Activated CD8-positive, alpha-beta T cell treated with anti-CD3 and anti-CD28 coated beads, Interleukin-2, amount 10 ng/mL, durations not matched to agents 7 days and 5 days (primary cell): ENCODE results near the gene HEATR5A. TPM values are rescaled to one million over a fixed set of nuclear protein-coding genes. Genes with fewer than 3 reads are reported as not detected.

Experiments used
- ATAC-seq: fragments of 150-1000 bp; cut with Tn5 transposase; one replicate; pipeline ENCODE4 v1.10.0; 2021; ENCODE audit warnings: moderate library complexity
- CTCF ChIA-PET: fragments of 350-600 bp; sonication (Branson Sonifier 250); formaldehyde crosslinking; loops from one replicate; lab custom pipeline; 2021; ENCODE audit warnings: antibody characterized with exemption; lab: Charles Lee
- POLR2A ChIA-PET: fragments of 350-600 bp; sonication (Branson Sonifier 250); formaldehyde crosslinking; loops from one replicate; lab custom pipeline; 2021; ENCODE audit warnings: antibody characterized with exemption; lab: Charles Lee
- DNase-seq: peaks from one replicate; pipeline ENCODE4 v3.0.0-alpha.2; 2020
- H3K27ac Mint-ChIP-seq: one replicate; pipeline ENCODE4 v1.8.0; 2021; ENCODE audit warnings: mild to moderate bottlenecking, mixed read lengths
- H3K27me3 Mint-ChIP-seq: one replicate; pipeline ENCODE4 v1.8.0; 2021; ENCODE audit warnings: low read depth, mixed read lengths
- H3K36me3 Mint-ChIP-seq: one replicate; pipeline ENCODE4 v1.8.0; 2021; ENCODE audit warnings: low read depth, mixed read lengths
- H3K4me1 Mint-ChIP-seq: one replicate; pipeline ENCODE4 v1.8.0; 2021; ENCODE audit warnings: low read depth, mixed read lengths
- H3K4me3 Mint-ChIP-seq: one replicate; pipeline ENCODE4 v1.8.0; 2021; ENCODE audit warnings: mild to moderate bottlenecking, mixed read lengths
- H3K9me3 Mint-ChIP-seq: one replicate; pipeline ENCODE4 v1.8.0; 2022; ENCODE audit warnings: mixed read lengths; ENCODE audit not compliant: insufficient read depth
- total RNA-seq, 2 experiments: library from RNA; stranded (reverse); gene quantifications; one replicate each; pipeline ENCODE4 v1.2.3, GENCODE V29; 2021

Gene HEATR5A
- total RNA-seq, 2 experiments from 2014 or later = 8.5 to 9.4 TPM

DNA sequence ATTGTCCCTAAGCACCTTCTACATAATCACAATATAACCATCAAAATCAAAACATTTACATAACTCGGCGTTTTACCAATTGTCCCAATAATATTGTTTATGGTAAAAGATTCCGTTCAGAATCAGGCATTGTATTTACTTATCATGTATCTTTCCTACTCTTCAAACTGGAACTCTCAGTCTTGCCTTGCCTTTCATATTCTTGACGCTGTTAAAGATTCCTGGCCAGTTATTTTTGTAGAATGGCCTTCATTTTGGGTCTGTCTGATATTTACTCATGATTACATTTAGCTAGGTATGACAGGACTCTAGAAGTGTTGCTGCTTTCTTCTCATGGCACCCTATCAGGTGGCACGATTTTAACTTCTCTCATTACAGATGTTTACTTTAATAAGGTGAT is 850 bp upstream of the HEATR5A start:
- ATAC-seq (no peak), DNase-seq (no peak)
- Mint-ChIP-seq H3K36me3 (no peaks in the 10 kb centered on the region), H3K9me3 (no peaks in the 10 kb centered on the region), H3K4me3 (peak overlapping the region; percentile 96), H3K27me3 (no peaks in the 10 kb centered on the region), H3K4me1 (peaks cover 19% of the 10 kb centered on the region), H3K27ac (peak overlapping the region; percentile 86)
- ChIA-PET POLR2A (interaction anchor here (0.8 to 3.1 kb wide), 6 partner anchors 28 to 293 kb away, joined by 3 to 20 read pairs (median 4); partner anchors contain the start of genes DTD2 and HECTD1), CTCF (interaction anchor here (0.7 to 2.9 kb wide), 9 partner anchors 16 to 765 kb away, joined by 3 to 18 read pairs (median 3); partner anchors contain the start of genes DTD2 and HECTD1)

DNA sequence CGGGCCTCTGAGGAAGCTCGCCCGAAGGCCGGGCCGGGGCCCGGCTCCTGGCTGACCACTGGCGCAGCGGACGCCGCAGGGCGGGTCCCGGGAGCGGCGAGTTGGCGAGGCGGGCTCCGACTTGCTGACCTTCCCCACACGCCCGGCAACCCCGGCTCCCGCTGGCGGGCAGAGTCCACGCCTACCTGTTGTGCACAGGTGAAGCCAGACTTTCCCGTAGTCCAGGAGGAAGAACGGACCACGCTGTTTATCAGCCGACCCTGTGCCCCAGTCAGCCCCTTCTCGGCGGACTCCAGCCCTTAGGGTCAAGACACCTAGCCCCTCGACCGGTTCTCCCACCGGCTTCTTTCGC is 407 bp downstream of the HEATR5A start:
- CTCF ChIA-PET = interaction anchor here (0.8 to 2.9 kb wide), 15 partner anchors 12 to 395 kb away, joined by 3 to 18 read pairs (median 4); partner anchors contain the start of genes DTD2 and HECTD1
- POLR2A ChIA-PET = interaction anchor here (0.8 to 3.1 kb wide), 9 partner anchors 23 to 839 kb away, joined by 3 to 20 read pairs (median 5); partner anchors contain the start of genes DTD2 and HECTD1
- Mint-ChIP-seq H3K27me3 (no peaks in the 10 kb centered on the region), H3K27ac (peak overlapping the region; percentile 86), H3K36me3 (no peaks in the 10 kb centered on the region), H3K4me3 (peak overlapping the region; percentile 96), H3K4me1 (peaks cover 19% of the 10 kb centered on the region), H3K9me3 (no peaks in the 10 kb centered on the region)
- DNase-seq = no peak
- ATAC-seq = peak; percentile 38

DNA sequence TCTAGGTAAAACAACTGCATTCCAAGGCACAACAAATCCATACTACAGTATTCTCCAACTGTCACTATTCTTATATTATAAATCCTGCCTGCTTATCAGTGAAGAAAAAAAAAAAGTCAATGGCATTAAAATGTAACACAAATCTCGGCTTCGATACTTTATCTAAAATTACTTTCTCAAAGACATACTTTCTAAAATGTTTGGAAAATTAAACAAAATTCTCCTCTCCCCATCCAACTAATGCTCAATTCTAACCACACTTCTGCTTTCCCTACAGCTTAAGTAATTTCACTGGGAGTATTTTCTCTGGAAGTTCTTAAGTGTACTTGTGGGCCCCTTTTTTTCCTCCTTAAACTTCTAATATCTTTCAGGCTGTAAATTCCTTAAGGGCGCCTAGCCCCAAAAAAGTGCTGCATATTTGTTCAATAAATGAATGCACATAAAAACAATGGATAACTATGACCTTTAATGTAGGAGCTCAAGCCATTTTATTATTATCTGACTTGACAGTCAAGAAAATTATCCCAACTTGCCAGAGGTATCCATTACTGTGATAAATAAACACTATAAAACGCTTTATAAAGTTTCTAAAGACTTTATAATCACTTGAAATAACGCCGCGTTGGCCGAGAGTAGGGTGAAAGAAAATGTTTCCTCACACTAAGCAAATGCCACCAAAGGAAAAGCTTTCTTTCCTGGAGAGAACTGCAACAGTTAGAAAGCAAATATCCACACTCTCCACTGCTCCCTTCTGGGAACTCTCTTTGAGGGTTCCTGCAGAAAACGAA is 977 bp downstream of the HEATR5A start:
- POLR2A ChIA-PET = interaction anchor here (0.8 to 3.1 kb wide), 5 partner anchors 22 to 840 kb away, joined by 3 to 20 read pairs (median 5); partner anchors contain the start of genes DTD2 and HECTD1
- Mint-ChIP-seq H3K27me3 (no peaks in the 10 kb centered on the region), H3K4me3 (peak overlapping the region; percentile 96), H3K4me1 (peaks cover 19% of the 10 kb centered on the region), H3K36me3 (no peaks in the 10 kb centered on the region), H3K27ac (no peak overlapping the region), H3K9me3 (no peaks in the 10 kb centered on the region)
- no peak for DNase-seq
- ATAC-seq = no peak
- CTCF ChIA-PET = interaction anchor here (1.1 to 2.9 kb wide), 9 partner anchors 12 to 43 kb away, joined by 3 to 18 read pairs (median 7); partner anchors contain the start of gene DTD2

DNA sequence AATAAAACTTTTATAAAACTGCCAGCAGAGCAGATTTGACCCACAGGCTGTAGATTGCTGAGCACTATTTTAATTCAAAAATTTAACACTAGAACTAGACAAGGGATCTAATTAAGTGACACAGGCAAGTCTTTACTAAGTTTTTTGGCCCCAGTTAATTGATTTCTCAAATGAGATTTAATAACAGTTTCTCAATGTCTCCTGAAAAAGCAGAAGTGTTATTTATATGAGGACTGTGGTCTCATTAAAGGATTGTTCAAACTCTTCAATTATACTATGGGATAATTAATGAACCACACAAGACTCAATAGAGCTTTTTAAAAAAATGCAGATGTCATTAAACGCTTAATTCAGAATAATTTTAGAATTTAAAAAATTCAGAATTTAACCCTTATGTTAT is 1.9 kb downstream of the HEATR5A start:
- no peak overlapping the region for H3K4me3 Mint-ChIP-seq
- ChIA-PET CTCF (interaction anchor here (1.1 to 1.4 kb wide), 2 partner anchors 16 to 42 kb away, joined by 3 to 5 read pairs; no protein-coding TSS in a partner anchor), POLR2A (interaction anchor here (0.8 kb wide), 1 partner anchor 210 kb away, joined by 3 read pairs; no protein-coding TSS in a partner anchor)
- DNase-seq (no peak), ATAC-seq (no peak)
- H3K36me3 Mint-ChIP-seq = no peaks in the 10 kb centered on the region
- H3K27me3 Mint-ChIP-seq = no peaks in the 10 kb centered on the region
- no peaks in the 10 kb centered on the region for H3K9me3 Mint-ChIP-seq
- no peak overlapping the region for H3K27ac Mint-ChIP-seq
- peaks cover 25% of the 10 kb centered on the region for H3K4me1 Mint-ChIP-seq

DNA sequence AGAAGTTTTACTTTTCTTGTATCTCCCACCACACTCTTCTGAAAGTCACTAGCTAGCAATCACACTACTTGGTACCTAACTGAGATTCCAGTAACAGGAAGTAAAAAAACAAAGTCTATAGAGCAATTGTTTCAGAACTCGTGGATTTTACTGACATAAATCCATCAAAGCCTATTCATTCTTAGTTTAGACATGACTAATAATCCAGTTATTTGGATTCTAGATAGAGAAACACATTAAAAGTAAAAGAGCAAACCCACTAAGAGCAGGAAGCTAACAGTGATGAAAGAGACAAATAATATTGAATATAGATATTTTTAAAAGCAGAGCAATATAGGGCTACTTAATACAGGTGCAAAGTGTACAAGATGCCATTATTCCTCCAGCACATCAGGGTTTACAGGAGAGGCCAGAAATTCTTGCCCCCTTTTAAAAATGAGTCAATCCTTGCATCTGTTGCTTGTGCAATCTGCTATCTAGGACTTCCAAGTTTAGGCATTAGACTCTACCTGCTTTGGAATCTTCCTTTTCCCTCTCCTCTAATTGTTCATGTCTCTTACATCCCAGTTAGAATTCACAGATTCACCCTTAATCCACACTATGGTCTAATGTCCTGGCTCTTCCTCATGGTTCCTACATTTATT is 6.0 kb downstream of the HEATR5A start:
- Mint-ChIP-seq H3K36me3 (no peaks in the 10 kb centered on the region), H3K27ac (no peak overlapping the region), H3K9me3 (no peaks in the 10 kb centered on the region), H3K4me3 (no peak overlapping the region), H3K27me3 (no peaks in the 10 kb centered on the region), H3K4me1 (peaks cover 12% of the 10 kb centered on the region)
- ATAC-seq = no peak
- DNase-seq = no peak
- ChIA-PET POLR2A (interaction anchor here (0.7 kb wide), 1 partner anchor 789 kb away, joined by 3 read pairs; no protein-coding TSS in a partner anchor), CTCF (interaction anchor here (1.5 kb wide), 1 partner anchor 14 kb away, joined by 4 read pairs; no protein-coding TSS in a partner anchor)

DNA sequence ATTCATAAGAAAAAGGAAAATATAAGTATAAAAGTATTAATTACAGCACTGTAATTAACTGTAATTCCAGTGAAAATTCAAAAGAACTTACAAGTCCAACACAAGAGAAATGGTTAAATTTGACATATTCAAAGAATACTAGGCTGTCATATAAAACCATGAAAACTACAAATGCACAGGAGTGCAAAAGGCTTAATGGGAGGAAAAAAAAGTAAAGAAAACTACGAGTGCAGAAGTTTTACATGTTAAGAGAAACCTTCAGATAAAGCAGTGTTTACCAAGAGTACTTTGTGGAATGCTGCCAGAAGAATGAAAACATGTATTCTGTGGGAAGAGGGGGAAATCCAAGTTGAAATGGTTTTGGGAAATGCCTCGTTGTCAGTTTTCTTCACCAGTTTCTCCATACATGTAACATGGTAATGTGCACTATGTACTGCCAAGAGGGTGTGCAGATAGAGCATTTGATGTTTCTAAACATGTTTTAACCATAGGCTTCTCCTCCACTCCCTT is 9.1 kb downstream of the HEATR5A start:
- H3K9me3 Mint-ChIP-seq = no peaks in the 10 kb centered on the region
- H3K4me3 Mint-ChIP-seq = no peak overlapping the region
- DNase-seq = no peak
- H3K4me1 Mint-ChIP-seq = peaks cover 5% of the 10 kb centered on the region
- no peak overlapping the region for H3K27ac Mint-ChIP-seq
- H3K27me3 Mint-ChIP-seq = no peaks in the 10 kb centered on the region
- ChIA-PET CTCF (no interaction called here), POLR2A (no interaction called here)
- H3K36me3 Mint-ChIP-seq = no peaks in the 10 kb centered on the region
- ATAC-seq = no peak

DNA sequence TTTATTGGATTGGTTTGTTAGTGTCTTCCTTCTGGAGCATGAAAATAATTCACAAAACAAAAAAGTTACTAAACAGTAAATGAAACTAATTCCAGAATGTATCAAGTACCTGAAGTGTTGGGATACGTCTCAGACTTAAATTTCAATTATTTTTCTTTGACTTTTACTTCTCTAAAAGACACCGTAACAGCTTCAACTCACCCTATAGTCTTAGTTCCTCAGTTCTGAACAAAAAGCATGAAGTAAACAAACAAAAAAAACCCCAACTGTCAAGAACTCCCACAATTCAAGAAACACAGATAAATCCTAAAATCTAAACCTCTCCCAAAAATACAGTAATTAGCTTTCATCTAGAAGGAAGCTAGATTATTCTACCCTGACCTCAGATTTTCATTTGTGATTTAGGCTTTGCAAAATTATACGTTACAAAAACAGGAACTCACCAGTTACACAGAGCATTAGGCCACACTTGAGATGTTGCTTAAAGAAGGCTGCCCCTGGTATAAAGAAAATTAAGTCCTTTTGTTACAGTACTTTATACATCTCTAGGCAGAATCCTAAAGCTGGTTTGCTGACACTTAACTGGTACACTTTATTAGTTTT is 10.2 kb downstream of the HEATR5A start:
- Mint-ChIP-seq H3K4me1 (peaks cover 5% of the 10 kb centered on the region), H3K9me3 (no peaks in the 10 kb centered on the region), H3K27me3 (no peaks in the 10 kb centered on the region), H3K4me3 (no peak overlapping the region), H3K27ac (no peak overlapping the region), H3K36me3 (no peaks in the 10 kb centered on the region)
- ATAC-seq = no peak
- CTCF ChIA-PET = no interaction called here
- POLR2A ChIA-PET = no interaction called here
- DNase-seq = no peak

DNA sequence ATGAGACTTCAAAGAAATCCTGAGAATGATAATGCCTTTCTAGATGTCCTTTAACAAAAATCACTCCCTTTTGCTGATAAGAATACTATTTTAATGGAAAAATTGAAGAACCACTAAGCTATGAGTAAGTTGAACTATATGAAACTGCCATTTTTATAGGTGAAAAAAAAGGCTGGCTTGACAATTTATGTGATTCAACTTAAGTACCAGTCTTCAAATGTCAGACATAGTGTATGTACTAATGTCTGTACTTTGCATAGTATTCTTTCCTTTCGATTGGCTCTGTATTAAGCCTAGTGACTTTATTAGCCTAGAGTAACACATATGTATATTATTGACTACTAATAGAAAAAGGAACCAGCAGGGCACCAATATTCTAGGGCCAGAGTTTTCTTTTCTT is 11.9 kb downstream of the HEATR5A start:
- Mint-ChIP-seq H3K36me3 (no peaks in the 10 kb centered on the region), H3K27me3 (no peaks in the 10 kb centered on the region), H3K4me1 (no peaks in the 10 kb centered on the region), H3K27ac (no peak overlapping the region), H3K9me3 (no peaks in the 10 kb centered on the region), H3K4me3 (no peak overlapping the region)
- ChIA-PET CTCF (no interaction called here), POLR2A (no interaction called here)
- no peak for DNase-seq
- ATAC-seq = no peak

DNA sequence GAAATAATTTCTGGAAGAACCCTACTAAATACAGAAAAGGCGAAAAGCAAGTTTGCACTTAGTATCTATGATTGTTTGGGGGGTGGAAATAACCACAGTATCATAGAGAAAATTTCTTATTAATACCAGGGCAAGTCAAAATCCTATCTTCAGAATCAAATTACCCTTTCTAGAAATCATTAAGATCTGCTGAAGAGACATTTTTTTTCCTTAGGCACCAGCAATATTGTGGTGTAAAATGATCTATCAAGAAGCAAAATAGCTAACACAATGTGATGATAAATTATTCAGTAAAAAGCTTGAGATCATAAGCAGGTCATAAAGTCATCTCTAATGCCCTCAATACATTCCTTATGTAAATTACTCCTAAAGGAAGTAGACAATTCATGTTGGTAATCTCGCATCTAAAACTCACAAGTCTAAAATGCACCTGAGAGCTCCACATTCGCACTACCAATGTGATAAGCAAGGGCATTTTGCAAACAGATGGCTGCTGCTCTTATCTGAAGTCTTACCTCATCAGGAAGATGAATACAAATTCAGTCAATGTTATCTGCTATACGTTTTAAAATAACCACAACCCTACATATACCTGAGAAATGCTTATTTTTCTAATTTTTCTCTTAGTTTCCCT is 14.6 kb downstream of the HEATR5A start:
- Mint-ChIP-seq H3K27ac (no peak overlapping the region), H3K9me3 (no peaks in the 10 kb centered on the region), H3K36me3 (peaks cover 2% of the 10 kb centered on the region), H3K27me3 (no peaks in the 10 kb centered on the region), H3K4me3 (no peak overlapping the region), H3K4me1 (no peaks in the 10 kb centered on the region)
- CTCF ChIA-PET = interaction anchor here (0.9 to 1.3 kb wide), 4 partner anchors 10 to 197 kb away, joined by 3 read pairs; partner anchors contain the start of gene HEATR5A
- no peak for ATAC-seq
- POLR2A ChIA-PET = no interaction called here
- no peak for DNase-seq

DNA sequence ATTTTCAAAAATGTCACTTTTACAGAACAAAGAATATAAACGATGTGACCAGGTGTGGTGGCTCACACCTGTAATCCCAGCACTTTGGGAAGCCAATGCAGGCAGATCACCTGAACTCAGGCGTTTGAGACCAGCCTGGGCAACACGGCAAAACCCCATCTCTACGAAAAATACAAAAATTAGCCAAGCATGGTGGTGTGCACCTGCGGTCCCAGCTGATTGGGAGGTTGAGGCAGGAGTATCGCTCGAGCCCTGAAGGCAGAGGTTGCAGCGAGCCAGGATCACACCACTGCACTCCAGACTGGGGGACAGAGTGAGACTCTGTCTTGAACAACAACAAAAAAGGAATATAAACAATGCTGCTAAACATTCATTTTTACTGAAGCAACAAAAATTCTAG is 15.2 kb downstream of the HEATR5A start:
- ChIA-PET CTCF (interaction anchor here (0.9 to 1.3 kb wide), 4 partner anchors 9 to 197 kb away, joined by 3 read pairs; partner anchors contain the start of gene HEATR5A), POLR2A (no interaction called here)
- Mint-ChIP-seq H3K36me3 (peaks cover 4% of the 10 kb centered on the region), H3K4me3 (no peak overlapping the region), H3K9me3 (no peaks in the 10 kb centered on the region), H3K27me3 (no peaks in the 10 kb centered on the region), H3K4me1 (peaks cover 2% of the 10 kb centered on the region), H3K27ac (no peak overlapping the region)
- DNase-seq (no peak), ATAC-seq (no peak)

DNA sequence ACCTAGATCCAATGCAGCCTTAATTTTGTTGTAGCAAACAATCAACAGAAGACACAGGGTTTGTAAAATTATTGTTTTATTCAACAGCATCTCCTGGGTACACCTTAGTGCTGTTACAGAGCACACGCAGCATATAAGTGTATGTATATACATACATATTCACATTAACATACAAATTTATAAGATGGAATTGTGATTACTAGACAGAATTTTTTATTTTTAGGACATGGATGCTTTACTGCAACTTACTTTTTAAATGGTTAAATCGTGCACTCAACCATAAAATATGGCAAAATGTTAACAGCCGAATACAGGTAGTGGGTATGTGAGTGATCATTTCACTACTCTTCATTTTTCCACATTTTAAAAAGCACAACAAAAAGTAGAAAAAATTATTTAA is 16.6 kb downstream of the HEATR5A start:
- ChIA-PET CTCF (no interaction called here), POLR2A (interaction anchor here (0.7 kb wide), 1 partner anchor 17 kb away, joined by 4 read pairs; the partner anchor contains the start of gene HEATR5A)
- H3K9me3 Mint-ChIP-seq = no peaks in the 10 kb centered on the region
- H3K4me1 Mint-ChIP-seq = peaks cover 3% of the 10 kb centered on the region
- no peaks in the 10 kb centered on the region for H3K27me3 Mint-ChIP-seq
- H3K36me3 Mint-ChIP-seq = peaks cover 5% of the 10 kb centered on the region
- no peak for DNase-seq
- ATAC-seq = no peak
- H3K27ac Mint-ChIP-seq = no peak overlapping the region
- no peak overlapping the region for H3K4me3 Mint-ChIP-seq
